ENCODE measurements around the gene GREM2. TPM values are rescaled to one million over a fixed set of nuclear protein-coding genes. Genes with fewer than 3 reads are reported as not detected.

The GREM2 gene
- total RNA-seq, 4 donors from 2014 or later = 0.10 to 0.75 (median 0.64) TPM

- intact Hi-C loops (cut with DNase I; ENCODE audit: low total_unique reads) = no loop called here
- Histone ChIP-seq H3K4me3 (no peak overlapping the region), H3K27ac (no peak overlapping the region), H3K36me3 (no peaks in the 10 kb centered on the region), H3K27me3 (no peaks in the 10 kb centered on the region), H3K9me3 (no peaks in the 10 kb centered on the region), H3K4me1 (no peaks in the 10 kb centered on the region)
- in situ Hi-C loops (cut with MboI; ENCODE audit: low sequenced_read_pairs in 4 of 4) = no loop called here
- no peak for TF ChIP-seq CTCF (IDR thresholded peaks at IDR 0.05 in 4 of 5, conservative IDR thresholded peaks at IDR 0.05 in 1 of 5)
- TF ChIP-seq POLR2A (IDR thresholded peaks at IDR 0.05) = no peak
- DNase-seq = no peak
- ATAC-seq = no peak
Measured at GRCh38 chr1:240491156-240491555, 120.8 kb downstream of the GREM2 start.

GRCh38 chr1:240487493-240487892 is 124.5 kb downstream of the GREM2 start:
- intact Hi-C loops (cut with DNase I; ENCODE audit: low total_unique reads) = no loop called here
- in situ Hi-C loops (cut with MboI; ENCODE audit: low sequenced_read_pairs in 4 of 4) = no loop called here
- TF ChIP-seq CTCF (IDR thresholded peaks at IDR 0.05 in 4 of 5, conservative IDR thresholded peaks at IDR 0.05 in 1 of 5) = no peak
- no peak for TF ChIP-seq POLR2A (IDR thresholded peaks at IDR 0.05)
- Histone ChIP-seq H3K27me3 (no peaks in the 10 kb centered on the region), H3K4me3 (no peak overlapping the region), H3K27ac (no peak overlapping the region), H3K9me3 (no peaks in the 10 kb centered on the region), H3K4me1 (no peaks in the 10 kb centered on the region), H3K36me3 (no peaks in the 10 kb centered on the region)
- no peak for ATAC-seq
- DNase-seq = no peak

- ATAC-seq = no peak
- no peak overlapping the region for H3K27ac ChIP-seq
Measured at GRCh38 chr1:240486611-240487010, 125.3 kb downstream of the GREM2 start.

GRCh38 chr1:240484804-240485443 is 127.0 kb downstream of the GREM2 start:
- DNase-seq = no peak
- H3K27me3 ChIP-seq = no peaks in the 10 kb centered on the region
- no peaks in the 10 kb centered on the region for H3K36me3 ChIP-seq
- TF ChIP-seq POLR2A (IDR thresholded peaks at IDR 0.05) = no peak
- no peak for TF ChIP-seq CTCF (IDR thresholded peaks at IDR 0.05 in 4 of 5, conservative IDR thresholded peaks at IDR 0.05 in 1 of 5)
- H3K9me3 ChIP-seq = no peaks in the 10 kb centered on the region
- intact Hi-C loops (cut with DNase I; ENCODE audit: low total_unique reads) = no loop called here
- in situ Hi-C loops (cut with MboI; ENCODE audit: low sequenced_read_pairs in 4 of 4) = no loop called here
- H3K4me1 ChIP-seq = no peaks in the 10 kb centered on the region
- H3K4me3 ChIP-seq = no peak overlapping the region
- no peak for ATAC-seq
- no peak overlapping the region for H3K27ac ChIP-seq

More at GRCh38 chr1:240486611-240487010, 125.3 kb downstream of the GREM2 start:
- intact Hi-C loops (cut with DNase I; ENCODE audit: low total_unique reads) = no loop called here
- H3K36me3 ChIP-seq = no peaks in the 10 kb centered on the region
- H3K4me3 ChIP-seq = no peak overlapping the region
- DNase-seq = no peak
- no peak for TF ChIP-seq POLR2A (IDR thresholded peaks at IDR 0.05)
- TF ChIP-seq CTCF (IDR thresholded peaks at IDR 0.05 in 4 of 5, conservative IDR thresholded peaks at IDR 0.05 in 1 of 5) = no peak
- H3K9me3 ChIP-seq = no peaks in the 10 kb centered on the region
- H3K4me1 ChIP-seq = no peaks in the 10 kb centered on the region
- in situ Hi-C loops (cut with MboI; ENCODE audit: low sequenced_read_pairs in 4 of 4) = no loop called here
- H3K27me3 ChIP-seq = no peaks in the 10 kb centered on the region

GRCh38 chr1:240478536-240478935 is 133.4 kb downstream of the GREM2 start:
- DNase-seq (no peak), ATAC-seq (no peak)
- intact Hi-C loops (cut with DNase I; ENCODE audit: low total_unique reads) (no loop called here), in situ Hi-C loops (cut with MboI; ENCODE audit: low sequenced_read_pairs in 4 of 4) (no loop called here)
- no peaks in the 10 kb centered on the region for H3K36me3 ChIP-seq
- H3K4me3 ChIP-seq = no peak overlapping the region
- no peak for TF ChIP-seq CTCF (IDR thresholded peaks at IDR 0.05 in 4 of 5, conservative IDR thresholded peaks at IDR 0.05 in 1 of 5)
- H3K27me3 ChIP-seq = no peaks in the 10 kb centered on the region
- H3K27ac ChIP-seq = no peak overlapping the region
- H3K9me3 ChIP-seq = no peaks in the 10 kb centered on the region
- H3K4me1 ChIP-seq = no peaks in the 10 kb centered on the region
